Transverse colon (tissue), 4 donors: Measurements from ENCODE around the gene DNAH2. TPM values are rescaled to one million over a fixed set of nuclear protein-coding genes. Genes with fewer than 3 reads are reported as not detected.

ENCODE experiments used
- DNase-seq: peaks from one replicate; pipeline ENCODE4 v3.0.0-alpha.2; 2019
- H3K27ac ChIP-seq, 4 donors: fragments of 200-600 bp; sonication (generic); 2 replicates each; pipeline ENCODE4 v1.5.1; 2016 to 2018; ENCODE audit warnings: inconsistent platforms in 4 of 4
- H3K27me3 ChIP-seq: fragments of 200-600 bp; sonication (generic); 2 replicates; pipeline ENCODE4 v1.5.1; 2017; ENCODE audit warnings: inconsistent platforms
- H3K36me3 ChIP-seq, 4 donors: fragments of 200-600 bp; sonication (generic); 2 replicates each; pipeline ENCODE4 v1.5.1; 2017 to 2019; ENCODE audit warnings: inconsistent platforms in 4 of 4
- H3K4me1 ChIP-seq, 4 donors: fragments of 200-600 bp; sonication (generic); 2 replicates each; pipeline ENCODE4 v1.5.1; 2017 to 2020; ENCODE audit warnings: inconsistent platforms in 4 of 4
- H3K4me3 ChIP-seq, 4 donors: fragments of 200-600 bp; sonication (generic); 1 replicate in 1 of 4; 2 replicates in 3 of 4; pipeline versions ENCODE4 v1.5.1 to v1.6.1; 2017 to 2019; ENCODE audit warnings: inconsistent platforms in 4 of 4
- H3K9me3 ChIP-seq, 2 donors: fragments of 200-600 bp; sonication (generic); 2 replicates each; pipeline ENCODE4 v1.5.1; 2017 to 2019; ENCODE audit warnings: inconsistent platforms in 2 of 2
- CTCF ChIP-seq, 5 experiments: fragments of 200-600 bp in 3 of 5; fragments of 450-650 bp in 2 of 5; sonication (generic) in 3 of 5; IDR thresholded peaks; 1 replicate in 2 of 5; 2 replicates in 3 of 5; pipeline ENCODE4 v1.5.1; 2016 to 2017; ENCODE audit warnings: antibody characterized with exemption in 5 of 5, inconsistent platforms in 3 of 5, mild to moderate bottlenecking in 2 of 5, moderate library complexity in 1 of 5
- EP300 ChIP-seq: sonication (generic); formaldehyde crosslinking; IDR thresholded peaks from one replicate; pipeline ENCODE4 v1.6.1; 2017; ENCODE audit warnings: antibody characterized with exemption, low read depth
- POLR2A ChIP-seq: fragments of 450-650 bp; IDR thresholded peaks from one replicate; pipeline ENCODE4 v1.6.1; 2016; ENCODE audit warnings: antibody characterized with exemption, mild to moderate bottlenecking, moderate library complexity
- POLR2AphosphoS5 ChIP-seq, 3 donors: sonication (generic); formaldehyde crosslinking; IDR thresholded peaks; one replicate each; pipeline ENCODE4 v1.6.1; 2016; ENCODE audit warnings: antibody characterized with exemption in 3 of 3
- WGBS, 2 donors: methylation state at CpG; one replicate each; pipeline ENCODE4 v1.1.5; 2018; ENCODE audit warnings: low coverage in 1 of 2; 5-methylcytosine and 5-hydroxymethylcytosine counted together
- in situ Hi-C, 4 donors: fragments of 200-750 bp; cut with MboI; loops; one replicate each; pipeline versions ENCODE4 v1.15.0 to v1.15.1; 2017; ENCODE audit warnings: low sequenced_read_pairs in 3 of 4, low pct_ligation_motif_present in 1 of 4, low pct_unique_long_range_greater_than_20kb in 1 of 4
- intact Hi-C: fragments of 100-400 bp; cut with DNase I; formaldehyde crosslinking; loops from one replicate; pipeline ENCODE4 v1.15.1; 2023; ENCODE audit warnings: low total_unique reads
- total RNA-seq, 4 donors: library from RNA; depleted of rRNA; stranded (reverse); fragments of >200 nt; gene quantifications; one replicate each; pipeline ENCODE4 v1.1.0, GENCODE V29; 2016

The DNAH2 gene
- total RNA-seq, 4 donors from 2014 or later: under 0.01 to 0.55 (median 0.18) TPM

DNA sequence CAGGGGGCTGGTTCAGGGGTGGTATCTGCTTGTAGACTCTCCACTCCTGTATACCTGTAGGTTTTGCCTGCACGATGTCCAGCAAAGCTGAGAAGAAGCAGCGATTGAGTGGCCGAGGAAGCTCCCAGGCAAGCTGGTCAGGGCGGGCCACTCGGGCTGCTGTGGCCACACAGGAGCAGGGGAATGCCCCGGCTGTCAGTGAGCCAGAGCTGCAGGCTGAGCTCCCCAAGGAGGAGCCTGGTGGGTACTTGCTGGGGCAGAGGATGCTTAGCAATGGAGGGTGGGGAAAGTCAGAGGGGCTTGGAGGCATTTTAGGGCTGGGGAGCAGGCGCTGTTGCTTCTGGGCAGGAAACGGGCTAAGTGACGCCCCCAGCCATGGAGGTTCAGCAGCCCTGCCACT is 2.1 kb downstream of the DNAH2 start:
- 75% methylated on average over 9 of the region's 9 CpGs; no CpG with 5 or more reads in 1 of the 2 donors for WGBS, 2 donors
- no peaks in the 10 kb centered on the region for H3K36me3 ChIP-seq

DNA sequence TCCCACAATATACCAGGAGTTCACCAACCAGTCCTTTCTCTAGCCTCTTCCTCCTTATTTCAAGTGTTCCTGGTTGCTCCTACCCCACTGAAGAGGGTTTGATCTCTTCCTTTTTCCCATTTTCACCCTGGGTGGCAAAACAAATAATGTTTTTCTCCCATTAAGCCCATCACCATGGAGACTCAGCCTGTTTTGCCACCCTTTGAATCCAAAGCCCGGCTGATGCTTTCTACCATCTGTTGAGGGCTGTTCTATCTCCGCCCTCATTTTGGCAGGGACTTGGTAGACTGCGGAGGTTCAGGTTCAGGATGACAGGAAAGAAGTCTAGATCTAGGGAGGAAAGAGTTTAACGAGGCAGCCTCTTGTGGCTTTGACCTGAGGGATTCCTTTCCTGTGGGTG is 2.6 kb downstream of the DNAH2 start:
- in situ Hi-C loops: no loop called here
- no peak for DNase-seq
- Histone ChIP-seq H3K4me3 (no peak overlapping the region), H3K9me3 (no peaks in the 10 kb centered on the region), H3K27me3 (peaks cover 51% of the 10 kb centered on the region), H3K36me3 (no peaks in the 10 kb centered on the region), H3K27ac (no peak overlapping the region), H3K4me1 (peaks cover 9 to 23% (median 18%) of the 10 kb centered on the region in 4 donors)
- 48% methylated on average over 4 of the region's 4 CpGs; no CpG with 5 or more reads in 1 of the 2 donors for WGBS, 2 donors
- intact Hi-C loops: no loop called here
- TF ChIP-seq CTCF (IDR thresholded peaks at IDR 0.05) (no peak), POLR2AphosphoS5 (IDR thresholded peaks at IDR 0.05) (no peak), POLR2A (no peak), EP300 (no peak)

More for the DNA sequence above, 2.1 kb downstream of the DNAH2 start:
- Histone ChIP-seq H3K4me3 (no peak overlapping the region), H3K4me1 (peaks cover 9 to 23% (median 18%) of the 10 kb centered on the region in 4 donors), H3K9me3 (no peaks in the 10 kb centered on the region), H3K27ac (no peak overlapping the region), H3K27me3 (peaks cover 51% of the 10 kb centered on the region)
- no peak for DNase-seq
- in situ Hi-C loops (no loop called here), intact Hi-C loops (no loop called here)
- no peak for TF ChIP-seq POLR2AphosphoS5 (IDR thresholded peaks at IDR 0.05)
- no peak for TF ChIP-seq EP300
- no peak for TF ChIP-seq POLR2A
- TF ChIP-seq CTCF (IDR thresholded peaks at IDR 0.05): no peak

DNA sequence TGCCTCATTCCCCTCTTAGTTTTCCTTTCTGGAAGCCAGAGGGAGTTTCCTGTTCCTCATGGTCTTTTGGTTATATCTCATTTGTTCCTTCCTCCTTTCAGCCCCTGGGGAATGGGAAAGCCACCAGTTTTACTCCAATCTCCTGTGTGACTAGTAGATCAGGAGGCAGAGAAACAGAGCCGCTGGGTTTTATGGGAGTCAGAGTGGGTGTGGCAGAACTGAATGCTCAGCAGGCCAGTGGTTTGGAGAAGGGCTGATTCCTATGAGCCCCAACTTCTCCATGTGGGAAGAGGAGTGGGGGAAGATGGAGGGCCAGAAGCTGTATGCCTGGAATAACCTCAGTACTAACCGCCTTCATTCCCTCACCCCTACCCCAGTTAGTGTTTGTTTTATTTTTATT is 4.1 kb downstream of the DNAH2 start:
- no peak overlapping the region for H3K27ac ChIP-seq
- DNase-seq: no peak
- H3K4me1 ChIP-seq: peaks cover 4 to 18% (median 15%) of the 10 kb centered on the region in 4 donors
- intact Hi-C loops: no loop called here
- peaks cover 37% of the 10 kb centered on the region for H3K27me3 ChIP-seq
- H3K4me3 ChIP-seq: no peak overlapping the region
- WGBS, 2 donors: 63% methylated on average over 2 of the region's 2 CpGs; no CpG with 5 or more reads in 1 of the 2 donors
- no peaks in the 10 kb centered on the region for H3K36me3 ChIP-seq
- TF ChIP-seq POLR2AphosphoS5 (IDR thresholded peaks at IDR 0.05): no peak
- TF ChIP-seq POLR2A: no peak
- no peak for TF ChIP-seq EP300
- no peak for TF ChIP-seq CTCF (IDR thresholded peaks at IDR 0.05)
- in situ Hi-C loops: no loop called here
- H3K9me3 ChIP-seq: no peaks in the 10 kb centered on the region

DNA sequence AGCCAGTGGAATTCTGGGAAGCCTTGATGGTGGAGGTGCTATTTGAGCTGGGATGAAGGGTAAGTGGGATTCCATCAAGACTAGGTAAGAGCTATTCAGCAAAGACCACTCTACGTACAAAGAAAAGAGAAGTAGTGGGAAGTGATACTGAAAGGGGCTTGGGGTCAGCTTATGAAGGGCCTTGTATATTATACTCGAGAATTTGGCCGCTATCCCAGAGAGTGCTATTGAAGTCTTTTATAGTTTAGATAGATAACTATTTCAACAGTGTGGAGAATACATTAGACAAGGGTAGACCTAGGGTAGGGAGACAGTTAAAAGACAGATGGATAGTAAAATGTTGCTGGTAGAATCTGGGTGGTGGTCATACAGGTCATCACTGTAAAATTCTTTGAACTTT is 10.3 kb downstream of the DNAH2 start:
- Histone ChIP-seq H3K4me1 (no peaks in the 10 kb centered on the region), H3K27me3 (peaks cover 10% of the 10 kb centered on the region), H3K9me3 (no peaks in the 10 kb centered on the region), H3K36me3 (no peaks in the 10 kb centered on the region), H3K27ac (no peak overlapping the region), H3K4me3 (no peak overlapping the region)
- WGBS, 2 donors: 50 to 53% methylated on average over 3 of the region's 3 CpGs
- in situ Hi-C loops (no loop called here), intact Hi-C loops (no loop called here)
- no peak for TF ChIP-seq POLR2AphosphoS5 (IDR thresholded peaks at IDR 0.05)
- no peak for TF ChIP-seq EP300
- no peak for TF ChIP-seq CTCF (IDR thresholded peaks at IDR 0.05)
- no peak for TF ChIP-seq POLR2A
- DNase-seq: no peak
